NCI-H510A treated with DMSO at 0.1 percent for 48 hours (cell line): Measurements from ENCODE around the gene FOXE1.

ENCODE experiments used
- DNase-seq: peaks from one replicate; lab custom pipeline; 2025; lab: John Stamatoyannopoulos, UW

FOXE1 gene

GRCh38 chr9:97853056-97853843, at the start of gene FOXE1:
Gene FOXE1, plus strand, starts transcription at chr9:97853226. Its CDS starts 689 bp downstream, at chr9:97853915.
- peak; percentile 21 for DNase-seq

GRCh38 chr9:97804059-97804365, 49.0 kb upstream of the FOXE1 start:
- DNase-seq, result no peak

GRCh38 chr9:97806721-97807120, 46.3 kb upstream of the FOXE1 start:
- DNase-seq, result no peak

GRCh38 chr9:97807681-97808080, 45.3 kb upstream of the FOXE1 start:
- no peak for DNase-seq

- no peak for DNase-seq
These were observed 44.6 kb upstream of the FOXE1 start for GRCh38 chr9:97808415-97808814.

GRCh38 chr9:97808972-97809371, 44.1 kb upstream of the FOXE1 start:
- DNase-seq, result no peak

- DNase-seq, result no peak
These were observed 43.2 kb upstream of the FOXE1 start for GRCh38 chr9:97809666-97810344.

- DNase-seq, result no peak
These were observed 41.3 kb upstream of the FOXE1 start for GRCh38 chr9:97811533-97812246.

- DNase-seq, result no peak
These were observed 40.8 kb upstream of the FOXE1 start for GRCh38 chr9:97812247-97812543.

- DNase-seq, result no peak
These were observed 40.0 kb upstream of the FOXE1 start for GRCh38 chr9:97813072-97813471.

GRCh38 chr9:97819735-97820134, 33.3 kb upstream of the FOXE1 start:
- no peak for DNase-seq

- no peak for DNase-seq
These were observed 32.7 kb upstream of the FOXE1 start for GRCh38 chr9:97820373-97820772.

GRCh38 chr9:97830884-97831829, 21.9 kb upstream of the FOXE1 start:
- DNase-seq, result peak; percentile 77

- no peak for DNase-seq
These were observed 21.0 kb upstream of the FOXE1 start for GRCh38 chr9:97831843-97832636.

GRCh38 chr9:97840521-97840920, 12.5 kb upstream of the FOXE1 start:
- DNase-seq, result no peak

GRCh38 chr9:97842960-97843359, 10.1 kb upstream of the FOXE1 start:
- no peak for DNase-seq

- DNase-seq, result no peak
These were observed 7.9 kb upstream of the FOXE1 start for GRCh38 chr9:97845130-97845529.

GRCh38 chr9:97845763-97846162, 7.3 kb upstream of the FOXE1 start:
- no peak for DNase-seq

GRCh38 chr9:97846347-97846746, 6.7 kb upstream of the FOXE1 start:
- DNase-seq, result no peak

GRCh38 chr9:97847474-97848214, 5.4 kb upstream of the FOXE1 start:
- DNase-seq, result no peak

GRCh38 chr9:97848215-97848479, 4.9 kb upstream of the FOXE1 start:
- no peak for DNase-seq
